Aorta (tissue), 5 donors: ENCODE data around the gene PRDM15. TPM values are rescaled to one million over a fixed set of nuclear protein-coding genes. Genes with fewer than 3 reads are reported as not detected.

Experiments used
- ATAC-seq: fragments of 200-7000 bp; cut with Tn5 transposase; one replicate; pipeline ENCODE4 v1.9.1; 2022; ENCODE audit warnings: moderate library complexity; ENCODE audit not compliant: low FRiP score
- DNase-seq, 2 donors: peaks; one replicate each; pipeline ENCODE4 v3.0.0-alpha.2; 2020
- H3K27ac ChIP-seq, 2 donors: one replicate each; pipeline ENCODE4 v1.5.1; 2013; ENCODE audit warnings: low read length in 2 of 2, mild to moderate bottlenecking in 2 of 2, moderate library complexity in 2 of 2, control low read depth in 1 of 2, inconsistent platforms in 1 of 2, low read depth in 1 of 2
- H3K27me3 ChIP-seq, 2 donors: one replicate each; pipeline ENCODE4 v1.6.1; 2013; ENCODE audit warnings: control low read depth in 1 of 2, low read length in 1 of 2, mild to moderate bottlenecking in 1 of 2, moderate library complexity in 1 of 2; ENCODE audit not compliant: insufficient read depth in 2 of 2, control insufficient read depth in 1 of 2
- H3K36me3 ChIP-seq, 2 donors: one replicate each; pipeline ENCODE4 v1.6.1; 2013; ENCODE audit warnings: control low read depth in 1 of 2, low read length in 1 of 2, mild to moderate bottlenecking in 1 of 2; ENCODE audit not compliant: insufficient read depth in 2 of 2, control insufficient read depth in 1 of 2
- H3K4me1 ChIP-seq, 2 donors: one replicate each; pipeline ENCODE4 v1.6.1; 2013; ENCODE audit warnings: low read length in 2 of 2, control low read depth in 1 of 2, mild to moderate bottlenecking in 1 of 2, moderate library complexity in 1 of 2; ENCODE audit not compliant: insufficient read depth in 2 of 2, control insufficient read depth in 1 of 2
- H3K4me3 ChIP-seq, 2 donors: one replicate each; pipeline ENCODE4 v1.5.1; 2013; ENCODE audit warnings: low read length in 2 of 2, control low read depth in 1 of 2, mild to moderate bottlenecking in 1 of 2
- H3K9me3 ChIP-seq: one replicate; pipeline ENCODE4 v1.6.1; 2013; ENCODE audit warnings: mild to moderate bottlenecking, low read length; ENCODE audit not compliant: control insufficient read depth
- WGBS, 2 donors: extraction: QIAGEN DNeasy Blood & Tissue Kit; methylation state at CpG; one replicate each; pipeline ENCODE4 v1.1.7; 2013; 5-methylcytosine and 5-hydroxymethylcytosine counted together
- intact Hi-C, 2 donors: fragments of 100-400 bp; cut with DNase I; formaldehyde crosslinking; loops; one replicate each; pipeline versions ENCODE4 v1.14.2 to v1.15.0; 2022
- polyA plus RNA-seq, 2 donors: library from polyadenylated mRNA; stranded (reverse); fragments of 200-250 nt; gene quantifications; one replicate each; pipeline ENCODE4 v1.2.3, GENCODE V29; 2013
- total RNA-seq, 2 donors: library from RNA; stranded (reverse); fragmentation: NEBNext Ultra II Directional; extraction: Animal tissue kit (Norgen Biotek cat#: 25700); gene quantifications; one replicate each; pipeline ENCODE4 v1.2.1, GENCODE V29; 2021
- donor health status: healthy with polysubstance abuse.
- donor health status: Bipolar disorder and iron deficiency.
- donor health status: DM: no; HTN: no; CAD: no.
- donor health status: DM: no; HTN: no; CAD: no.
- donor health status: DM: yes; HTN: yes; CAD: no.

The PRDM15 gene
- total and polyA plus RNA-seq, 4 donors, result 2.6 to 11.5 (median 7.5) TPM

DNA sequence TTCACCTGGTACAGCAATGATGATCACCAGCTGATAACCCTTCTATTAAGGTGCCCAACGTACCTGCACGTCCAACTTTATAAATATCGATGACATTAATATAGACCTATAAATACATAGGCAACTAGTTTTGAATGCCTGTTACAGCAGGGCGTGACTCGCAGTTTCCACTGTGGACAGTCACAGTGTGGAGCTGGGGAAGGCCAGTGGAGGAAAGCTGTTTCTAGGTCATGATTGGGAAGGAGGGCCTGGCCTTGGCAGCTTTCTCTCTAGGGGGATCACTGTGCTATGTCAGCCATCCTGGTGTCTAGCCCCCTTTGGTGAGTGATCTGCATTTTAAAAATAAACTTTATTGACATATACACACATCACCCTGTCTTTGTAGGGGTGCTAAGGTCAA is 4.4 kb upstream of the PRDM15 start:
- no peaks in the 10 kb centered on the region for H3K9me3 ChIP-seq
- no peaks in the 10 kb centered on the region for H3K27me3 ChIP-seq
- H3K36me3 ChIP-seq, result peaks cover 0 to 2% of the 10 kb centered on the region in 2 donors
- intact Hi-C loops, result no loop called here
- WGBS, 2 donors, result 90 to 95% methylated on average over 5 of the region's 5 CpGs
- H3K27ac ChIP-seq, result no peak overlapping the region
- H3K4me3 ChIP-seq, result no peak overlapping the region
- no peak for ATAC-seq
- no peak for DNase-seq
- H3K4me1 ChIP-seq, result no peaks in the 10 kb centered on the region

DNA sequence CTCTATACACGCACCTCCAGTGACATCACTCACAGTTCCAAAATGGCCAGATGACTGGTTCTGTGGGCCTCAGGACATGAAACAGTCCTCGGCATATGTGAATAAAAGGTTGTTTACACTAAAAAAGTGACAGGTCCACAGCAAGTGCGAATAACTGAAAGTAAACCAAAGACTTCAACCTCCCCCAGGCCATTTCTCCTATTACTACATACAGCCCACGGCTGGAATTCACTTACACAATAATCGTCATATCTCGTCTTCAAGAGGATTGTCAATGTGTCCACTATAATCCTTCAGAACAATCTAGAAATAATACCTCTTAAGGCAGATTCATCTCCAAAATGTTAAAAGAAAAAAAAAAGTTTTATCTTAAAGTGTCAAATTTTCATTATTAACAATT is 1.9 kb upstream of the PRDM15 start:
- Histone ChIP-seq H3K9me3 (no peaks in the 10 kb centered on the region), H3K27ac (no peak overlapping the region), H3K36me3 (peaks cover 0 to 2% of the 10 kb centered on the region in 2 donors), H3K4me1 (no peaks in the 10 kb centered on the region), H3K27me3 (no peaks in the 10 kb centered on the region), H3K4me3 (no peak overlapping the region)
- no peak for DNase-seq
- ATAC-seq, result no peak
- WGBS, 2 donors, result 92 to 96% methylated on average over 6 of the region's 6 CpGs
- intact Hi-C loops, result no loop called here

GRCh38 chr21:41880153-41880552 is 1.0 kb upstream of the PRDM15 start:
- intact Hi-C loops, result no loop called here
- no peak overlapping the region for H3K4me3 ChIP-seq
- no peaks in the 10 kb centered on the region for H3K4me1 ChIP-seq
- 88 to 90% methylated on average over 9 of the region's 9 CpGs for WGBS, 2 donors
- no peaks in the 10 kb centered on the region for H3K9me3 ChIP-seq
- ATAC-seq, result no peak
- DNase-seq, result no peak
- no peak overlapping the region for H3K27ac ChIP-seq
- H3K36me3 ChIP-seq, result no peaks in the 10 kb centered on the region
- no peaks in the 10 kb centered on the region for H3K27me3 ChIP-seq

- intact Hi-C loops, result loop anchor here (10.0 kb wide), 2 partner anchors 126 to 236 kb away; no protein-coding TSS in a partner anchor
- no peaks in the 10 kb centered on the region for H3K36me3 ChIP-seq
- H3K27ac ChIP-seq, result peak overlapping the region in 1 of 2 donors; percentile 46
- DNase-seq (peak; percentile 91 to 94), ATAC-seq (peak; percentile 80)
- H3K4me1 ChIP-seq, result no peaks in the 10 kb centered on the region
- H3K4me3 ChIP-seq, result peak overlapping the region; percentile 59 to 83
- 1% methylated on average over 39 to 65 of the region's 65 CpGs for WGBS, 2 donors
- H3K9me3 ChIP-seq, result no peaks in the 10 kb centered on the region
- no peaks in the 10 kb centered on the region for H3K27me3 ChIP-seq
These were observed 334 bp downstream of the PRDM15 start for GRCh38 chr21:41878831-41879189.

DNA sequence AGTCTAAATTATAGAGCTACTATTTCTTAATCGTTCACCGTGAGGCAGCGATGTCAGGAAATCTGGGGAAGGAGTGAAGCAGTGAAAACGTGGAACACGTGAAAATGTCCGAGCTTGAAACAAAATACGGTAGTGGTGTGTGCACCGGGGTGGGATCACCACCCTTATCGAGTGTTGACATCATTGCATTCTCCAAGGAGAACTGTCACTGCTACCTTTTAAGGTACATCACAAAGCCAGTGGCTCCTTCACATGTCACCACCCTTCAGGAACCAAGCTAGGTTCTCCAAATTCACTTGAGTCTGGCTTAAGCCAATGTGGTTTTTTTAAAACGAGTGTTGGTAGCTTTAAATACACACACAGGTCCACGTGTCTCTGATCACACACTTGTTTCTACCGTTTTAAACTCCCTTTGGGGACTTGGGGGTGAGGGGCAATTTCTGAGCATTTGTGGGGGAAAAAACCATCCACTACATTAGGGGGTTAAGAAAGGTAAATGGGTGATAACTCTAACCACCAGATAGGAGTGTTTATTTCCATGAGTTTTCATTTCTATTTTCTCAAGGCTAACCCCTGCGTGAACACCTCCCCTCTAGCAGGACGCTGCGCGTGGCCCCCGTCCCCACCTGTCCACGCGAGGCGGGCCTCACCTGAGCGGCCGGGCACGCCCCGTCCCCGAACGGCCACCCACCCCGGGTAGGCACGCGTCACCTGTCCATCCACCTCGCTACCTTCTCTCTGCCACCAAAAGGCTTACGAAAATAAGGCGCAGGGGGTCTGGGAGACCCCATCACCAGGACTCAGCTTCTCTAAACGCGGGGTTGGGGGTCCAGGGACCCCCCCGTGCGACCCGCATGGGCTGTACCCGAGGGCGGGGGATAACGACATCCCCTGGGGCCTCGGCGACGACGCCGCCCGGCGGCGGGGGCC is 978 bp downstream of the PRDM15 start:
- 0 to 1% methylated on average over 48 of the region's 48 CpGs for WGBS, 2 donors
- intact Hi-C loops, result loop anchor here (10.0 kb wide), 2 partner anchors 127 to 237 kb away; no protein-coding TSS in a partner anchor

DNA sequence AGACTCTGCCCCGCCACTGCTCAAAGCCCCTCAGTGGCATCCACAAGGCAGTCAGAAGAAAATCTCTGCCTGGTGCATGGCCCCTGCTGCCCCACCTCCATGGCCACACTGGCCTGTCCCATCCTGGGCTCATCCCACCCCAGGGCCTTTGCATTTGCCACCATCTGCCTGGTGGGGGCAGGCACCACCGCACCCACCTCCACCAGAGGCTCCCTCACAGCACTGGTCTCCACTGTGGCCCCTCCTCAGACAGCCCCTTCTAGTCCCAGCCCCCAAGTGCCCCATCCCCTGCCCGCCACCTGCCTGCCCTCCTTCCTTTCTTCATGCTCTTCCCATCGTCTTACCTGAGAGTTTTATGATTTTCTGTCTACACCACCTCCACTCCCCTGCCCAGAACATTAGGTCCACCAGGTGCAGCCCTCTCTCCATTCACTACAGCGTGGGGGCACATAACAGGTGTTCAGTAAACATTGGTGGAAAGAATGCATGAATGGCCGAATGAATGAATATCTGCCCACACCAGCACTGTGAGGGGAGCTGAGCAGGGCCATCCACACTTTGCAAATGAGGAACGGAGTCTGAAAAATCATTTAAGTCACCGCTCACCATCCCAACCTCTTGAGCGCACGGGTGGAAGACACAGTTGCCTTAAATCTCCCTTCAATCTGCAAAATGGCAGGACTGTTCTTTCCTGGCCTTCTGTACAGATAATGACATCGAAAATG is 2.1 kb downstream of the PRDM15 start:
- Histone ChIP-seq H3K27ac (no peak overlapping the region), H3K9me3 (no peaks in the 10 kb centered on the region), H3K4me3 (no peak overlapping the region), H3K36me3 (no peaks in the 10 kb centered on the region), H3K4me1 (no peaks in the 10 kb centered on the region), H3K27me3 (no peaks in the 10 kb centered on the region)
- no peak for ATAC-seq
- intact Hi-C loops, result loop anchor here (10.0 kb wide), 2 partner anchors 128 to 238 kb away; no protein-coding TSS in a partner anchor
- WGBS, 2 donors, result 90 to 92% methylated on average over 11 of the region's 11 CpGs
- DNase-seq, result no peak

More for the DNA sequence above, 978 bp downstream of the PRDM15 start:
- Histone ChIP-seq H3K9me3 (no peaks in the 10 kb centered on the region), H3K27ac (peak overlapping the region in 1 of 2 donors; percentile 9), H3K27me3 (no peaks in the 10 kb centered on the region), H3K4me1 (no peaks in the 10 kb centered on the region), H3K36me3 (no peaks in the 10 kb centered on the region), H3K4me3 (peak overlapping the region; percentile 59 to 83)
- no peak for DNase-seq
- ATAC-seq, result no peak

GRCh38 chr21:41876396-41876795 is 2.7 kb downstream of the PRDM15 start:
- H3K27me3 ChIP-seq, result no peaks in the 10 kb centered on the region
- H3K4me3 ChIP-seq, result no peak overlapping the region
- no peaks in the 10 kb centered on the region for H3K9me3 ChIP-seq
- intact Hi-C loops, result loop anchor here (10.0 kb wide), 2 partner anchors 128 to 238 kb away; no protein-coding TSS in a partner anchor
- H3K36me3 ChIP-seq, result no peaks in the 10 kb centered on the region
- no peaks in the 10 kb centered on the region for H3K4me1 ChIP-seq
- no peak overlapping the region for H3K27ac ChIP-seq
- DNase-seq (no peak), ATAC-seq (no peak)
- WGBS, 2 donors, result 96 to 97% methylated on average over 8 of the region's 8 CpGs

DNA sequence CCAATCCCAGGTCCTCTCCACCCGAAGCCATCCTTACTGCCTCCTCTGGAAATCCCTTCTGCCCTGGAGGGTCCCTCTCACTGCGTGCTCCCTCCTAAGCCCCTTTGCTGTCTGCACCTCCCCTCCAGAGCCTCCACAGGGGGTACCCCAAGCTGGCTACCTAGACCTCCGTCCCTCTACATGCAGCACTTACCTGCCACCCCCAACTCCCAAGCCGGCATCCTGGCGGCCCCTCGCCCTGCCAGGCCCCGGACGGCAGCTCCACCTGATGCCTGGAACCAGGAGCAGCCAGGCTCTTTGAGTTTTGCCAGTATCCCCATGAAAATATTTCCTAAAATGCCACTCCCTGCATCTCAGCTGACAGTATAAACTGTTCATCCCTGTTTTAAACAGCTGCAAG is 4.1 kb downstream of the PRDM15 start:
- intact Hi-C loops, result loop anchor here (10.0 kb wide), 2 partner anchors 130 to 240 kb away; no protein-coding TSS in a partner anchor
- WGBS, 2 donors, result 95% methylated on average over 8 of the region's 8 CpGs
- Histone ChIP-seq H3K9me3 (no peaks in the 10 kb centered on the region), H3K27me3 (no peaks in the 10 kb centered on the region), H3K36me3 (no peaks in the 10 kb centered on the region), H3K27ac (no peak overlapping the region), H3K4me3 (no peak overlapping the region), H3K4me1 (no peaks in the 10 kb centered on the region)
- DNase-seq (no peak), ATAC-seq (no peak)
